Calu3 (cell line): Measurements from ENCODE around the gene CUBN. TPM values are rescaled to one million over a fixed set of nuclear protein-coding genes. Genes with fewer than 3 reads are reported as not detected.

Experiments used
- BruUV-seq: library from RNA; stranded (reverse); fragments of 400-500 nt; replicated peaks from 2 replicates; lab custom pipeline; 2021; lab: Mats Ljungman, UMichigan
- CTCF ChIA-PET: fragments of 300-600 bp; sonication (Branson Sonifier 250); formaldehyde crosslinking; loops from one replicate; lab custom pipeline; 2022; ENCODE audit warnings: antibody characterized with exemption; lab: Charles Lee
- DNase-seq: peaks from one replicate; pipeline ENCODE4 v3.0.0; 2022
- H3K27ac Mint-ChIP-seq: one replicate; pipeline ENCODE4 v1.8.0; 2022; ENCODE audit warnings: mixed read lengths; ENCODE audit not compliant: unreplicated experiment
- H3K27me3 Mint-ChIP-seq: one replicate; pipeline ENCODE4 v1.8.0; 2022; ENCODE audit warnings: mixed read lengths; ENCODE audit not compliant: unreplicated experiment
- H3K36me3 Mint-ChIP-seq: one replicate; pipeline ENCODE4 v1.8.0; 2022; ENCODE audit warnings: mild to moderate bottlenecking, moderate library complexity, mixed read lengths; ENCODE audit not compliant: insufficient read depth, unreplicated experiment
- H3K4me1 Mint-ChIP-seq: one replicate; pipeline ENCODE4 v1.8.0; 2022; ENCODE audit warnings: mild to moderate bottlenecking, low read depth, mixed read lengths; ENCODE audit not compliant: unreplicated experiment
- H3K4me3 Mint-ChIP-seq: one replicate; pipeline ENCODE4 v1.8.0; 2022; ENCODE audit warnings: mild to moderate bottlenecking, low read depth, moderate library complexity, mixed read lengths; ENCODE audit not compliant: unreplicated experiment
- H3K9me3 Mint-ChIP-seq: one replicate; pipeline ENCODE4 v1.8.0; 2022; ENCODE audit warnings: low read depth, mixed read lengths; ENCODE audit not compliant: unreplicated experiment
- intact Hi-C: fragments of 100-400 bp; cut with micrococcal nuclease; formaldehyde crosslinking; loops from one replicate; pipeline ENCODE4 v1.10.0; 2022; ENCODE audit not compliant: unreplicated experiment
- total RNA-seq: library from RNA; stranded (reverse); gene quantifications from 2 replicates; pipeline ENCODE4 v1.2.3, GENCODE V29; 2022
- TF ChIP-seq, protein P1 (sequence below): fragments of 200-600 bp; IDR thresholded peaks from one replicate; pipeline ENCODE4 v1.8.0; 2022; ENCODE audit warnings: antibody characterized with exemption; ENCODE audit not compliant: unreplicated experiment

Gene CUBN
- total RNA-seq, 1 experiment from 2014 or later = 0.92 TPM

DNA sequence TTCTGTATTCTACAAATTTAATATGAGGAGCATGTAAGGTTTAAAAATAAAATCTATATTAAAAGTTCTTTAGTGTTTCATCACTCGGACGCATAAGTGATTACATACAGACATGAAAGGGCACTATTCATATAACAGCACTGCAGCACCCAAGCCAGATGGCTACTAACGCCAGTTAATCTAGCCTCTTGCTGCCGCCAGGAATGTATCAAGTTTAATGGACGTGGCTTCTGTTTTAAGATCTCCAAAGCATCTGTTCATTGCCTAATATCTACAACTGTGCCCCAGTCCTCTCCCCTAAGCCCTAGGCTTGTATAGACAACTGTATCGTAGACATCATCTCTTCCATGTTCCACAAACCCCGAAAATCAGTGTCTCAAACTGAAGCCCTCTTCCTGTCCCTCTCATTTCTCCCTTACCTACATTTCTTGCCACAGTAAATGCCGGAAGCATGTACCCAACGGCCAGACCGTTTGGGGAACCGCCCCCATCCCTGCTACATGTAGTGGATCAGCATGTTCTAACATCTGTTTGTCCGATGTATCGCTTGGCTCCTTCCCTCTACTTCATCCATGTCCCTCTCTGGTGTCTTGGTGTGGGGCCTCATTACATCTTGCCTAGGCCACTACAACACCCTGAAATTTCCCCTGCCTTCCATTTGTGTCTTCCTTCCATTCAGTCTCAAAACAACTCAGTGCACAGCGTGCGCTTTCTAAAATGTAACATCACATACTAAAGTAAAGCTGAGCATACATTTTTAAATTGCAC lies 164.9 kb downstream of the CUBN start:
- CTCF ChIA-PET = no interaction called here
- TF ChIP-seq, protein P1, sequence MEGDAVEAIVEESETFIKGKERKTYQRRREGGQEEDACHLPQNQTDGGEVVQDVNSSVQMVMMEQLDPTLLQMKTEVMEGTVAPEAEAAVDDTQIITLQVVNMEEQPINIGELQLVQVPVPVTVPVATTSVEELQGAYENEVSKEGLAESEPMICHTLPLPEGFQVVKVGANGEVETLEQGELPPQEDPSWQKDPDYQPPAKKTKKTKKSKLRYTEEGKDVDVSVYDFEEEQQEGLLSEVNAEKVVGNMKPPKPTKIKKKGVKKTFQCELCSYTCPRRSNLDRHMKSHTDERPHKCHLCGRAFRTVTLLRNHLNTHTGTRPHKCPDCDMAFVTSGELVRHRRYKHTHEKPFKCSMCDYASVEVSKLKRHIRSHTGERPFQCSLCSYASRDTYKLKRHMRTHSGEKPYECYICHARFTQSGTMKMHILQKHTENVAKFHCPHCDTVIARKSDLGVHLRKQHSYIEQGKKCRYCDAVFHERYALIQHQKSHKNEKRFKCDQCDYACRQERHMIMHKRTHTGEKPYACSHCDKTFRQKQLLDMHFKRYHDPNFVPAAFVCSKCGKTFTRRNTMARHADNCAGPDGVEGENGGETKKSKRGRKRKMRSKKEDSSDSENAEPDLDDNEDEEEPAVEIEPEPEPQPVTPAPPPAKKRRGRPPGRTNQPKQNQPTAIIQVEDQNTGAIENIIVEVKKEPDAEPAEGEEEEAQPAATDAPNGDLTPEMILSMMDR = no peak
- H3K4me1 Mint-ChIP-seq = peaks cover 44% of the 10 kb centered on the region
- H3K9me3 Mint-ChIP-seq = no peaks in the 10 kb centered on the region
- intact Hi-C loops = loop anchor here (5.0 to 10.0 kb wide), 3 partner anchors 98 to 250 kb away; no protein-coding TSS in a partner anchor
- H3K36me3 Mint-ChIP-seq = no peaks in the 10 kb centered on the region
- no peak overlapping the region for H3K4me3 Mint-ChIP-seq
- no peak overlapping the region for H3K27ac Mint-ChIP-seq
- BruUV-seq = no TSS peak
- H3K27me3 Mint-ChIP-seq = no peaks in the 10 kb centered on the region
- DNase-seq = no peak

DNA sequence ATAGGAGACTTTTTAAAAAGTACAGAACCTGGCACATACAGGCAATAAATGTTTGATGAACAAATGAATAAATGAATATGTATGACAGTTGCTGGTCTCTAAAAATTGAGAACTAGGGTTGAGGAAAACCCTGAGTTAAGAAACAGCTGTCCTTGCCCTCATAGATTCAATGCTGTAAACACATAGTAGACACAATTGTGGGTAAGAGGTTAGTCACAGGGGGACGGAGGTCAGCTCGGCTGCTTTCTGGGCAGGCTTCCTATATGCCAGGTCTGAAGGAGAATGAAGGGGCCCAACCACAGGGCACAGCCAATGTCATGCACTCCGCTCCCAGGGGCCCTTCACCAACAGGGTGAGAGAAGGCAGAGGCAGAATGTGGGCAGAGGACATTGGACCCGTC lies 169.1 kb downstream of the CUBN start:
- intact Hi-C loops = loop anchor here (10.0 kb wide), 1 partner anchor 254 kb away; no protein-coding TSS in a partner anchor
- no TSS peak for BruUV-seq
- no peaks in the 10 kb centered on the region for H3K9me3 Mint-ChIP-seq
- no peaks in the 10 kb centered on the region for H3K27me3 Mint-ChIP-seq
- no peaks in the 10 kb centered on the region for H3K36me3 Mint-ChIP-seq
- no peak for DNase-seq
- no peak overlapping the region for H3K4me3 Mint-ChIP-seq
- CTCF ChIA-PET = no interaction called here
- H3K4me1 Mint-ChIP-seq = peaks cover 11% of the 10 kb centered on the region
- TF ChIP-seq, protein P1 = no peak
- no peak overlapping the region for H3K27ac Mint-ChIP-seq

DNA sequence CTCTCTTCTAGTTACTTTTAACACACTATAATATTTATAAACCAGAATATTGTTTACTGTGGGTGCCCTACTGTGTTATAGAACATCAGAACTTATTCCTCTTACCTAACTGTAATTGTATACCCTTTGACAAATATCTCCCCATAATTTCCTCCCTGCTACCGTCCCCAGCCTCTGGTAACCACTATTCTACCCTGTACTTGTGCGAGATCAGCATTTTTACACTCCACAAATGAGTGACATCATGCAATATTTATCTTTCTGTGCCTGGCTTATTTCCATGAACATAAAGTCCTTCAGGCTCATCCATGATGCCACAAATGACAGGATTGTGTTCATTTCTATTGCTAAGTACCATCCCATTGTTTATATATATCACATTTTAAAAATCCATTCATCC lies 172.6 kb downstream of the CUBN start:
- BruUV-seq = no TSS peak
- Mint-ChIP-seq H3K4me1 (no peaks in the 10 kb centered on the region), H3K27ac (no peak overlapping the region)

DNA sequence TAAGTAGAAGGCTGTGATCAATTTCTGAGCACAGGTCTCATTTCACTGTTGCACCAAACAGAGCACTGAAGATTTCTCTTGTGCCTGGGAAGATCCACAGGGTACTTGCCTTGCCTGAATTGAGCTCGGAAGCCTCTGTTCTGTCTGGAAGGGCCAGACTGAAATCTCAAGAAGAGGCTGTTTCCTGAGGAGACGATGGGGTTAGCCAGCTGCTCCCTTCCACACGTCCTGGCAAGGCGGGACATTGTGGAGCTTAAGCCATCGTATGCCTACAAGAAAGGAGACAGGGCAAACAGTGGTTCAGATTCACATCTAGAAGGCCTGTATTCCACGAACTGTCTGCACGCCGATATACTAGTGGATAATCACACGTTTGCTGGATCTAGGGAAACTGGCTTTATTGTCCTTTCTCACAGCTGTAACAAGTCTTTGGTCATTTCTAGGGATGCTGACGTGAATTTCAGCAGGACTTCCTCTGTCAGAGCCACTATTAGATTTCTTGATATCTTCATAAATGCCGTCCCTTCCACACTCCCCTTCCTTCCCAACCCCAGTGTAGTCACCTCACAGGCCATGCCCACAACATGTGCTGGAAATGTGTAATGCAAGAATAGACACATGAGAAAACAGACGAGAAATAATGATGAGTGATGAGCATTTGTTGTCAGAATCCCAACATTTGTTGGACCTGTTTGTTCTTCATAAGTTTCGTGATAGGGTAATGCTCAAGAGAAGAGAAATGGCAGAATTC lies 175.2 kb downstream of the CUBN start:
- Mint-ChIP-seq H3K27me3 (no peaks in the 10 kb centered on the region), H3K36me3 (no peaks in the 10 kb centered on the region), H3K4me1 (peaks cover 15% of the 10 kb centered on the region), H3K27ac (no peak overlapping the region), H3K4me3 (no peak overlapping the region), H3K9me3 (no peaks in the 10 kb centered on the region)
- TF ChIP-seq, protein P1 = no peak
- no TSS peak for BruUV-seq
- intact Hi-C loops = no loop called here
- CTCF ChIA-PET = no interaction called here
- DNase-seq = no peak

More for the DNA sequence above, 172.6 kb downstream of the CUBN start:
- Mint-ChIP-seq H3K9me3 (no peaks in the 10 kb centered on the region), H3K27me3 (no peaks in the 10 kb centered on the region), H3K36me3 (no peaks in the 10 kb centered on the region), H3K4me3 (no peak overlapping the region)
- TF ChIP-seq, protein P1 = no peak
- intact Hi-C loops = no loop called here
- CTCF ChIA-PET = no interaction called here
- DNase-seq = no peak
